GM10248 (cell line): ENCODE measurements around the gene SACS.

Source experiments
- CTCF ChIA-PET: fragments of 300-600 bp; sonication (Branson Sonifier 250); formaldehyde crosslinking; extraction: SDS; loops from one replicate; lab custom pipeline; 2021; ENCODE audit warnings: antibody characterized with exemption; lab: Yijun Ruan, JAX
- POLR2A ChIA-PET: fragments of 350-650 bp; sonication (Branson Sonifier 250); formaldehyde crosslinking; extraction: SDS; loops from one replicate; lab custom pipeline; 2020; ENCODE audit warnings: antibody characterized with exemption; lab: Yijun Ruan, JAX
- DNase-seq: peaks from one replicate; pipeline ENCODE4 v3.0.0; 2012; ENCODE audit errors: extremely low spot score
- CTCF ChIP-seq: IDR thresholded peaks from 2 replicates; pipeline ENCODE4 v1.5.1; 2012; ENCODE audit warnings: mild to moderate bottlenecking, low read depth; ENCODE audit errors: extremely low read depth, missing control alignments, control extremely low read depth

Gene SACS

GRCh38 chr13:23427342-23427843 is 6.1 kb downstream of the SACS start:
- CTCF ChIA-PET = interaction anchor here (1.5 to 2.3 kb wide), 2 partner anchors 10 to 12 kb away, joined by 3 to 7 read pairs; no protein-coding TSS in a partner anchor
- no peak for DNase-seq
- no peak for TF ChIP-seq CTCF
- POLR2A ChIA-PET = no interaction called here

DNA sequence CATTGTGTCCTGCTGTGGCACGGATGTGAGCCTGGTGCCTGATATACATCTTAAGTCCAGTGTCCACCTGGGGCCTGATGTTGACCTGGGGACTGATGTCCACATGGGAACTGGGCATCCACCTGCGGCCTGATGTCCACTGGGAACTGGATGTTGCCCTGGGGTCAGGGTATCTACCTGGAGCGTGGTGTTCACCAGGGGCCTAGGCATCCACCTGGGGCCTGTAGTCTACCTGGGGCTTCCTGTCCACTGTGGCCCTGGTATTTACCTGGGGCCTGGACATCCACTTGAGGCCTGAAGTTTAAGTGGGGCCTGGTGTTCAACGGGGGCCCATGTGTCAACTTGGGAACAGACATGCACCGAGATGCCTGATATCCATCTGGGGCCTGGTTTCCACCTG is 11.9 kb downstream of the SACS start:
- no peak for TF ChIP-seq CTCF
- CTCF ChIA-PET = interaction anchor here (0.9 to 1.3 kb wide), 2 partner anchors 8 to 12 kb away, joined by 3 read pairs; partner anchors contain the start of gene SACS
- DNase-seq = no peak
- POLR2A ChIA-PET = no interaction called here

DNA sequence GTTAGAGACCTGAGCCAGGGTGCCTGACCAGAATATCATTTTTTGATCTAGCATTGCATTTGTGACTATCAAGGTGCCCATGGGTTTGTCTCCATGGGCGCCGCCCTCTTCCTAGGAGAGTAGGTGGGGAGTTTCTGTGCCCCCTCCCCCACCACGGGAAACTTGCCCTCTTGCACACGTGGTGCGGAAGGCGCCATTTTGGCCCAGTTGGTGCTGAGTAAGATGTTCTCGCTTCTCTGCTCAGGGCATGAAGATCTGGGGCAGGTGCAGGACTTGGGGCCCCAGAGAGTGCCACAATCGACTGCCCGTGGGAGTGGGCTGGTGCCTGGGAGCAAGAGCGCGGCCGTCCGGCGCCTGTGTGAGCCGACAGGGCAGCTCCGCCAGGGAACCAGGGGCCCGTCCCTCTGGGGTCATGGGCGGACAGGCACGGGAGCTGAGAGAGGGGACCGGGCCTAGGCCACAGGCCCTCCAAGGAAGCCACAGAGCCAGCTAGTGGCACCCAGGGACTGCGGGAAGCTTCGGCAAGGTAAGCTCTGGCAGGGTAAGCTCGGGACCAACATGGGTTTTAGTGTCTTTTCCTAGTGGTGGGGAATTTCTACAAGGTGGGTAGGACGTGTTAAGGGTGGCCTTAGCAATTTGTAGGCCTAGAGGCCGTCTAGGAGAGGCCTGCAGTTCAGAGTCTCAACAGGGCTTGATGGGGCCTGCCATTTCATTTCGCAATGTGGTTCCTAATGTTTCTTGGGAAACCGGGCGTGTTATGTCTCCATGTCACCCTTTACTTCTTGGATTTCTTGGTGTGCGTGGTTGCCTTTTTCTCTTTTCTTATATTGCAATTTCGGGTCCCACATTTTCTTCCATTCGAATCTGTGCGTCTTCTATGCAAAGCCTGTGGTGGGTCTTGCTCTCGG is 14.5 kb downstream of the SACS start:
- ChIA-PET CTCF (no interaction called here), POLR2A (no interaction called here)
- DNase-seq = no peak
- TF ChIP-seq CTCF = no peak

- no peak for TF ChIP-seq CTCF
- ChIA-PET POLR2A (no interaction called here), CTCF (interaction anchor here (1.2 kb wide), 1 partner anchor 39 kb away, joined by 3 read pairs; no protein-coding TSS in a partner anchor)
- DNase-seq = no peak
Measured at GRCh38 chr13:23414682-23415081, 18.8 kb downstream of the SACS start.

DNA sequence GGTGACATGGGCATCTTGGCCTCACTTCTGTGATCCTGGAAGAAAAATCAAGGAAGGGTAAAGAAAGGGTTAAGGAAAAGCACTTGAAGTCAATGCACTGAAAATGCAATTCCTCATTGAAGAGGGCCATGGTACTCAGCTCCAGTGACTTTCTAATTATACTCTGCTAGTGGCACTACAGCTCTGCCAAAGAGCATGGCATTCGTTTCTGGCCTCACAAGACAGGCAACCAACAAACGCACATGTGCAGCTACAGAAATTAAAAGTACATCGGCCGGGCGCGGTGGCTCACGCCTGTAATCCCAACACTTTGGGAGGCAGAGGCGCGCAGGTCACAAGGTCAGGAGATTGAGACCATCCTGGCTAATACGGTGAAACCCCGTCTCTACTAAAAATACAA is 21.8 kb downstream of the SACS start:
- ChIA-PET POLR2A (no interaction called here), CTCF (interaction anchor here (1.7 kb wide), 1 partner anchor 12 kb away, joined by 4 read pairs; no protein-coding TSS in a partner anchor)
- DNase-seq = no peak
- TF ChIP-seq CTCF = no peak

- POLR2A ChIA-PET = no interaction called here
- TF ChIP-seq CTCF = no peak
- no peak for DNase-seq
- CTCF ChIA-PET = interaction anchor here (1.7 kb wide), 1 partner anchor 12 kb away, joined by 4 read pairs; no protein-coding TSS in a partner anchor
Measured at GRCh38 chr13:23411220-23411619, 22.3 kb downstream of the SACS start.
